HG02981 (cell line): ENCODE results near the gene ARSG.
A peak's percentile ranks its signal among the peaks of the same experiment; 100 is the strongest.
"Not testable (repeated sequence)": the region's sequence is repeated elsewhere in the genome, so short reads cannot be mapped to it uniquely, and the experiment has no call there.

Experiments used
- ATAC-seq: cut with Tn5 transposase; IDR thresholded peaks from one replicate; pipeline ENCODE4 v1.9.1; 2021; ENCODE audit warnings: mild to moderate bottlenecking, moderate library complexity; ENCODE audit not compliant: unreplicated experiment

Gene ARSG

DNA sequence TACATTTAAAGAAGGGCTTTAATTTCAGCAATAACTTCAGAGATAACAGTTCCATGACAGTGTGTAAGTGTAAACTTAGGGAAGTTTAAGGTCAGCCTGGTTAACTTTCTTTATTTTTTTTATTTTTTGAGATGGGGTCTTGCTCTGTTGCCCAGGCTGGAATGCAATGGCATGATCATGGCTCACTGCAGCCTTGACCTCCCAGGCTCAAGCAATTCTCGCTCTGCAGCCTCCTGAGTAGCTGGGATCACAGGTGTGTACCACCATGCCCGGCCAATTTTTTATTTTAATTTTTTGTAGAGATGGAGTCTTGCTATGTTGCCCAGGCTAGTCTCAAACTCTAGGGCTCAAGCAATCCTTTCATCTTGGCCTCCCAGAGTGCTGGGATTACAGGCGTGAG, 15.0 kb upstream of the ARSG start:
- ATAC-seq: not testable (repeated sequence)

- ATAC-seq: no peak
These were observed 13.5 kb upstream of the ARSG start for GRCh38 chr17:68277807-68278206.

- ATAC-seq: not testable (repeated sequence)
These were observed 9.3 kb upstream of the ARSG start for GRCh38 chr17:68281965-68282364.

DNA sequence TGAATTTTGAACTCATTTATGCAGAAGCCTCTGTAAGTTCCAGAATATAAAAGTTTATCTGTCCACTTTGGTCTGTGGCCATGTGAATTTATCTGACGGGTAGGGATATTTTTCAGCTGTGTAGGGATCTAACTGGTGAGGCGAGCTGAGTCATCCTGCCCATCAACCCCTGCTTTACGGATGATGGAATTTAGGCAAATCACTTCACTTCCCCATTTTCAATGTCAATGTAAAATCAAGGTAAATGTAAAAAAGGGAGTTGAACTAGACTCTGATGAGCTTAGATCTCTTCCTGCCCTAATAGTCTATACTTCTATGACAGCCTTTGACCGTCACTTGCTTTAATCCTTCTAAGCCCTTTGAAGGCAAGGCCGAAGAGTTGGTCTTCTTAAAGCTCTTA, 2.9 kb upstream of the ARSG start:
- no peak for ATAC-seq

- ATAC-seq: no peak
These were observed 2.5 kb upstream of the ARSG start for GRCh38 chr17:68288804-68289203.

GRCh38 chr17:68289473-68289872, 1.8 kb upstream of the ARSG start:
- ATAC-seq: no peak

- no peak for ATAC-seq
These were observed 1.4 kb upstream of the ARSG start for GRCh38 chr17:68289936-68290267.

DNA sequence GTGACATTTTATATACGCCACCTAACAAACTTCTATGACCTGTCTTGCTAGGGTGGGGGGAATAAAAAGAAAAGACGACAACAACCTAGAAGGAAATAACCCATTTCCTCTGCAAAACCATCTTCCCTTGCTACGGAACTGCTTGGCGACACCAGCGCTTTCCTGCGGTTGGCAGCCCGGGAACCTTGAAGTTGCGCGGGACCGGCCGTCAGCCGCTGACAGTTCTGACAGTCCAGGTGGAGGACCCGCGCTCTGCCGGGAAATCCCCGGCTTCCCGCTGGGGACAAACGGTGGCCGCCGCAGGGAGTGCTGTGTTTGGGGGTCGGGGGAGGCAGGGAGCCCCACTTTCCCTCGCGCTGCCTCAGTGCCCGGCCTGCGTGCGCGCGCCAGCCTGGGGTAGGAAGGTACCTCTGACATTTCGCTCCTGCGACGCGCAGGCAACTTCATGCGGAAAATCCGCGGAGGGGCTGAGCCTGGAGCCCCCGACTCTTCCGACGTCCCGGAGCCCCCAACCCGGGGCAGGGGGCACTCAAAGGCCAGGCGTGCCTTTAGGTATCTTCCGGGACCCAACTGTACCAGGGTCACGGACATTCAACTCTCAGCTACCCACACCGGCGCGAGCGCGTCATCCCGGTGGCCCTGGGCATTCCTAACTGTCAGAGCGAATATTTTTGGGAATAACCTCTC, 884 bp upstream of the ARSG start:
- ATAC-seq: no peak

- peak; percentile 60 for ATAC-seq
These were observed 767 bp downstream of the ARSG start for GRCh38 chr17:68291836-68292688.

DNA sequence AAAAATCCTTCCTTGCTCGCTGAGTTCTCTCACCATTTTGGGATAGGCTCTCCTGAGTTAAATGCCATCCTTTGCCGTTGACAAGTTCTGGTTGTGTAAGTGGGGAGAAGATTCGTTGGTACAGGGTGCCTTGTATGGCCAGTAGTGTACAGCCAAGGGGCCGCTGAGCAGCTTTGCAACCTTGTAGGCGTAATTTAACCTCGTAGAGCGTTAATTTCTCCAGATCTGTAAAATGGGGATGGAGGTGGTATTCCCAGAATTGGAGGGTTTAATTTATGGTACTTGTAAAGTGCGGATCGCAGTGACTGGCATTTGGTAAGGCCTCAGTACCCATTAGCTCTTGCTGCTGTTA, 1.4 kb downstream of the ARSG start:
- no peak for ATAC-seq

- no peak for ATAC-seq
These were observed 2.3 kb downstream of the ARSG start for GRCh38 chr17:68293490-68294195.

- no peak for ATAC-seq
These were observed 2.9 kb downstream of the ARSG start for GRCh38 chr17:68294196-68294555.

DNA sequence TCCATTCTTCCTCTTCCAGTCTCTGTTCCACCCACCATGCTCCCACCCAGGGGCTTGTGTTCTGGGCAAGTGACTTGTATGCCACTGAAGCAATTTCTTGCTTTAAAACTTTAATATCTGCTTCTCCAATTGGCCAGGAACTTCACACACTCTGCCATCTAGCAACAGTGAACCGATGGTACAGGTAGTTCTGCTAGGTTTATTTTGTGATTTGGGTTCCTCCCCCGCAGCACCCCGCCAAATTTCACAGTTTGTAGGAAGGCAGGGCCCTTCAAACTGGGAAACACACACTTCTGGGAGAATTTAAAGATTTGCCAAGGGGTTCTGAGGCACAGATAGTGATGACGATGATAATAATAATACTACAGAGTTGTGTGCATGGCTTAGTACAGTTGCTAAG, 3.3 kb downstream of the ARSG start:
- no peak for ATAC-seq

DNA sequence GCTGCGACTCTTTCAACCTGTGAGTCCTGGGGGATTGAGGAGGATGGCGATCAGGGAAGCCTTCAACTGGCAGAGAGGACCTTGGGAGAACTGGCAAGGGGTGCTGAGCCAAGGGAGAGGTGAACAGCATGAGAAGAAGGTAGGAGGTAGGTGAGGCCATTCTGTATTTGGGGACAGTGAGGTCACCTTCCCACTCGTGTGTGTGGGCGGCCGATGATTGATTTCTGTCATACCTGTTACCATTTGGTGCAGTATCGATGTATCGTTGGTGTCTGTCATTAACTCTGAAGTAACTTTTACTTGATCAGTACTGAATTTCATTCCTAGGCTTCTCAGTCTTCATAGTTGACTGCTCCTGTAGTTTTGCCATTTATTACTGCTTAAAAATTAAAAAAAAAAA, 3.8 kb downstream of the ARSG start:
- ATAC-seq: no peak

DNA sequence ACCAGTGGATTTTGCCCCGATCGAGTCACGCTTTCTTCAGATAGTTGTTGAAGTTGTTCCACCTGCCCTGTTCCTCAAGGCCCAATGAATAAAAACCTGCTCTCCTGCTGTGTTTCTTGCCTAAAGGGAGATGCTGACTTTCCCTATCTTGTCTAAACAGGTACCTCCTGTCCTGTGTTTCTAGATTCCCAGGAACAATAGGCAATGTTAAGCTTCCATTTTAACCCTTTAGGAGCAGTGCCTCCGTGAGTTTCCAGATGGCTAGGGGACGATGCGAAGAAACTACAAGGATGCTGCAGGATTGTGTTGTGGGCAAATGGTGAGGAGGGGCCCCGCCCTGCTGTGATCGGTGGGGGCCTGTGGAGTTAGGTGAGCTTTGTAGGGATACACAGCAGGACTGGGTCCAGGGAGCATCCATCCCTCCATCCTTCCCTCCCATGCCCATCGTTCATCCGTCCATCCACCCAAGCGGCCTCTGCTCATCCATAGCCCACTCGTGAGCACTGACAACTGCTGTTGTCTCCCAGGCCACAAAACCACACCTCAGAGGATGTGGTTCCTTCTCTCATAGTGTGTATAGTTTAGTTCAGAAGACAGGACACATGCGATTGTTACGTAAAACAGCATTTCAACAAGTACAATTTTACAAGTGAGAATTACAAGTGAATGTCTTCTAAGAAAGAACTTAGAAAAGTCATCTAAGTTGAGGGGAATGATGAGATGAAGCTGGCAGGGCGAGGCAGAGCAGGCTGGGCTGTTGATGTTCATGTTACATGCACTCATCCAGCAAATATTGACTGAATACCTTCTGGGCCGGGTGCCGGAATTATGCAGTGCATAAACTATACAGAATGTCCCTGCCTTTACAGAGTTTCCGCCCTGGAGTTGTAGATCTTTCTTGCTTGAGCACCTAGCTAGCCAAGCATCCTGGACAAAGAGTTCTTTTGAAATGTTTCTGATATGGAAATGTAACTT, 5.2 kb downstream of the ARSG start:
- no peak for ATAC-seq

- ATAC-seq: no peak
These were observed 5.9 kb downstream of the ARSG start for GRCh38 chr17:68297195-68297594.

DNA sequence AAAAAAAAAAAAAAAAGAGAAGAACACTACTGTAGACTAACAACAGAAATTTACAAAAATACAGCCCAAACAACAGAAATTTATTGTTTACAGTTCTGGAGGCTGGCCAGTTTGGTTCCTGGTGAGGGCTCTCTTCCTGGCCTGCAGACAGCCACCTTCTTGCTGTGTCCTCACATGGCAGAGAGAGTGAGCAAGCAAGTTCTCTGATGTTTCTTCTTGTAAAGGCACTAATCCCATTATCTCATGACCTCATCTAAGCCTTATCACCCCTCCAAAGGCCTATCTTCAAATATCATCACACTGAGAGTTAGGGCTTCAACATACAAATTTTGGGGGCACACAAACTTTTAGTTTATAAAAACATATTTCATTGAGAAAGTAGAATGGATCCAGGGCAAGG, 7.3 kb downstream of the ARSG start:
- no peak for ATAC-seq

GRCh38 chr17:68299817-68300216, 8.5 kb downstream of the ARSG start:
- ATAC-seq: no peak

- ATAC-seq: no peak
These were observed 10.2 kb downstream of the ARSG start for GRCh38 chr17:68301438-68301959.

GRCh38 chr17:68302066-68302564, 10.8 kb downstream of the ARSG start:
- ATAC-seq: no peak
